HFFc6 (cell line): ENCODE measurements around the gene FARP1. TPM values are rescaled to one million over a fixed set of nuclear protein-coding genes. Genes with fewer than 3 reads are reported as not detected.

ENCODE experiments used
- DNase-seq: peaks from one replicate; pipeline ENCODE4 v3.0.0-alpha.2; 2018
- H3K27ac Mint-ChIP-seq: 2 replicates; pipeline ENCODE4 v1.8.0; 2020; ENCODE audit warnings: mild to moderate bottlenecking, mixed read lengths
- H3K27me3 Mint-ChIP-seq: 2 replicates; pipeline ENCODE4 v1.8.0; 2021; ENCODE audit warnings: mild to moderate bottlenecking, moderate library complexity, mixed read lengths; ENCODE audit not compliant: insufficient read depth
- H3K36me3 Mint-ChIP-seq: 2 replicates; pipeline ENCODE4 v1.8.0; 2021; ENCODE audit warnings: low read depth, mixed read lengths
- H3K4me1 Mint-ChIP-seq: 2 replicates; pipeline ENCODE4 v1.8.0; 2020; ENCODE audit warnings: low read depth, mixed read lengths
- H3K4me3 Mint-ChIP-seq: 2 replicates; pipeline ENCODE4 v1.8.0; 2020; ENCODE audit warnings: mild to moderate bottlenecking, moderate library complexity, mixed read lengths
- H3K9me3 Mint-ChIP-seq: 2 replicates; pipeline ENCODE4 v1.8.0; 2020; ENCODE audit warnings: mild to moderate bottlenecking, mixed read lengths
- total RNA-seq, 6 experiments: library from RNA; stranded (reverse); fragmentation: NEBNext Ultra II Directional; extraction: Animal tissue kit (Norgen Biotek cat#: 25700); gene quantifications; 2 replicates in 1 of 6; 3 replicates in 5 of 6; pipeline ENCODE4 v1.2.3, GENCODE V29; 2021
- TF ChIP-seq, protein P1 (sequence below): fragments of 200-600 bp; sonication (generic); IDR thresholded peaks from 2 replicates; pipeline ENCODE4 v1.5.0; 2021; ENCODE audit warnings: antibody characterized with exemption, mild to moderate bottlenecking

FARP1 gene
- total RNA-seq, 6 experiments from 2014 or later, result 140 to 181 (median 150) TPM

DNA sequence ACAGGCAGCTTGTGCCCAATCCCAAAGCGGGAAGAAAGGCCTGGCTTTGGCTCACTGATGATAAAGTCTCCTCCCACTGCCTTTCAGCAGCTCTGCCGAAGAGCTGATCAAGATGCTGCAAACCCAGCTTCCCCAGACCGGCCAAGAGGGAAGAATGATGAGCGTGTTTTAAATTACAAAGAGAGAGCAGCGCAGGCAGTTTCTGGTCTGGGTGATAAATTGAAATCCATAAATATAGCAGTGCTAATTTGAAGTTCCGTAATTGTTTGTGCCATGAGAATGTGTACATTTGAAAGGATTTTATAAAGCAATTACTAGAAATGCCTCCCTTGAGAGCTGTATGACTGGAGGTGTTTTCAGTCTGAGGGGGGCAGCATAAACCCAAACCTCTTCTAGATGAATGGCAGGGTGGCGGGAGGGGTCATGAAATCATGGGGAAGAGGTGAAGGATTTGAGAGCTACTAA lies 262.2 kb downstream of the FARP1 start:
- TF ChIP-seq, protein P1, sequence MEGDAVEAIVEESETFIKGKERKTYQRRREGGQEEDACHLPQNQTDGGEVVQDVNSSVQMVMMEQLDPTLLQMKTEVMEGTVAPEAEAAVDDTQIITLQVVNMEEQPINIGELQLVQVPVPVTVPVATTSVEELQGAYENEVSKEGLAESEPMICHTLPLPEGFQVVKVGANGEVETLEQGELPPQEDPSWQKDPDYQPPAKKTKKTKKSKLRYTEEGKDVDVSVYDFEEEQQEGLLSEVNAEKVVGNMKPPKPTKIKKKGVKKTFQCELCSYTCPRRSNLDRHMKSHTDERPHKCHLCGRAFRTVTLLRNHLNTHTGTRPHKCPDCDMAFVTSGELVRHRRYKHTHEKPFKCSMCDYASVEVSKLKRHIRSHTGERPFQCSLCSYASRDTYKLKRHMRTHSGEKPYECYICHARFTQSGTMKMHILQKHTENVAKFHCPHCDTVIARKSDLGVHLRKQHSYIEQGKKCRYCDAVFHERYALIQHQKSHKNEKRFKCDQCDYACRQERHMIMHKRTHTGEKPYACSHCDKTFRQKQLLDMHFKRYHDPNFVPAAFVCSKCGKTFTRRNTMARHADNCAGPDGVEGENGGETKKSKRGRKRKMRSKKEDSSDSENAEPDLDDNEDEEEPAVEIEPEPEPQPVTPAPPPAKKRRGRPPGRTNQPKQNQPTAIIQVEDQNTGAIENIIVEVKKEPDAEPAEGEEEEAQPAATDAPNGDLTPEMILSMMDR, result no peak
- no peak for DNase-seq
- Mint-ChIP-seq H3K4me1 (peaks cover 26% of the 10 kb centered on the region), H3K9me3 (no peaks in the 10 kb centered on the region), H3K27ac (no peak overlapping the region), H3K27me3 (peaks cover 5% of the 10 kb centered on the region; the same call in 1 of the 2 replicates), H3K36me3 (peaks cover 24% of the 10 kb centered on the region), H3K4me3 (no peak overlapping the region)

DNA sequence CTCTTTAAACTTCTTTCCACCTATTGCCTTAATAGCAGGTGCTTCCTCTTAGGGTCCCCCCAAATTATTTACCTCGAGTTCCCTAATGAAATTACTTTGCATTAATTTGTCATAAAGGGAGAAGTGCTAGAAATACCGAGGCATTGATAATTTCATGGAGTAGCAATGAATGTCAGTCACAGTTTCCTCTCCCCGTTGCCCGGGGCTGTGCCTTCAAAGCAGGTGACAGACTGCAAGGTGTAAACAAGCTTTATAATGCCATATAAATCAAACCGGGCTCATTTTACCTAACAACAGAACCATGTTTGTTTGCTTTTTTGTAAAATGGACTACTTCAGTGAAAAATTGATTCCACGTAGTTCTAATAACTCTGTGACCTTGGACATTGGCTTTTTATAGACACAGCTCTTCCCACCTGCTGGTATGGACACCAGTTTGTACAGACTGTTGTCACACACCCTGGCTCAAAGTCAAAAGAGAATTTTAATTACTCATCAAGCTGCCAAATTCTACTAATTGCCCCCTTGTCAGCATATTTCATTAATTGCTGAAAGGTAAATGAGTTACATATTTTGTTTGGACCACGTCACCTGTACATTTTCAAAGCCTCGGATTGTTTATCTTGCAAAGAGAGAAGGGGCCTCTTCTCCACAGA lies 262.9 kb downstream of the FARP1 start:
- TF ChIP-seq, protein P1, result no peak
- Mint-ChIP-seq H3K4me1 (peaks cover 19% of the 10 kb centered on the region), H3K27me3 (peaks cover 5% of the 10 kb centered on the region; the same call in 1 of the 2 replicates), H3K4me3 (no peak overlapping the region), H3K27ac (no peak overlapping the region), H3K9me3 (no peaks in the 10 kb centered on the region), H3K36me3 (peaks cover 24% of the 10 kb centered on the region)
- DNase-seq, result no peak

DNA sequence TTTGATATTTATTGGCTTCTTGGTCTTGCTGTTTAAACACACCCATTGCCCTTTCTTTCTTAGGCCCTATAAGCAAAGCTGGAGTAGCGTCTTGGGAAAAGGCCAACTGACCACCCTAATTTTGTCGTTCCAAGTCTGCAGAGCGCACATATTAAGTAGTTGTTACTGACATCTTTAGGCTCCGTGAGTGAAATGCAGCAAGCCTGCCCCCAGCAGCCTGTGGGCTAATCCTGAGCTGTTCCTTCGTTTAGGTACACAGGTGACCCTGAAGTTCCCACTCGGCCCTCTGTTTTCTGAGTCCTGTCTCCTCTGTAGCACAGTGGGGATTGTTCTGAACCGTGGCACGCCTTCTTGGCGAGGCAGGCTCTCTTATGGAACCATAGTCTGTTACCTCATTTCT lies 263.5 kb downstream of the FARP1 start:
- Mint-ChIP-seq H3K36me3 (peaks cover 21% of the 10 kb centered on the region), H3K4me1 (peaks cover 14% of the 10 kb centered on the region), H3K4me3 (no peak overlapping the region), H3K27ac (no peak overlapping the region), H3K27me3 (peaks cover 5% of the 10 kb centered on the region; the same call in 1 of the 2 replicates), H3K9me3 (no peaks in the 10 kb centered on the region)
- TF ChIP-seq, protein P1, result no peak
- DNase-seq, result no peak

DNA sequence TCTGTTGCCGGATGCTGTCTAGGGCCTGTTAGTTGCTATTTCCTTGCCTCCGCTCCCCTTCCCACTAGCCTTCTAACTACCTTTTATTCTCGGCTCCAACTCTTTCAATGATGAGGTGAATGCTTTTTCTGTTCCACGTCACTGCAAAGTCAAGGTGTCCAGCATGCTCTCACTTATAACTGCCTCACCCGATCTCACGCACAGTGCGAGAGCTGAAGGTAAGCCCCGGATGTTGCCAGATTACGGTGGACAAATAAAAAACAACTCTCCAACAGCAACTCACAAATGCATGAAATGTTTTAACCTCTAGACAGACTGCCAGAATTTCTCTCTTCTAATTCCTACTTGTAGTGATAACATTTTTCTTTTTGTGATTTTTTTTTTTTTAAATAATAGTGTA lies 264.1 kb downstream of the FARP1 start:
- peaks cover 10% of the 10 kb centered on the region for H3K4me1 Mint-ChIP-seq
- H3K36me3 Mint-ChIP-seq, result peaks cover 23% of the 10 kb centered on the region
- H3K4me3 Mint-ChIP-seq, result no peak overlapping the region
- no peak overlapping the region for H3K27ac Mint-ChIP-seq
- no peak for DNase-seq
- TF ChIP-seq, protein P1, result no peak
- H3K27me3 Mint-ChIP-seq, result peaks cover 5% of the 10 kb centered on the region; the same call in 1 of the 2 replicates
- no peaks in the 10 kb centered on the region for H3K9me3 Mint-ChIP-seq

DNA sequence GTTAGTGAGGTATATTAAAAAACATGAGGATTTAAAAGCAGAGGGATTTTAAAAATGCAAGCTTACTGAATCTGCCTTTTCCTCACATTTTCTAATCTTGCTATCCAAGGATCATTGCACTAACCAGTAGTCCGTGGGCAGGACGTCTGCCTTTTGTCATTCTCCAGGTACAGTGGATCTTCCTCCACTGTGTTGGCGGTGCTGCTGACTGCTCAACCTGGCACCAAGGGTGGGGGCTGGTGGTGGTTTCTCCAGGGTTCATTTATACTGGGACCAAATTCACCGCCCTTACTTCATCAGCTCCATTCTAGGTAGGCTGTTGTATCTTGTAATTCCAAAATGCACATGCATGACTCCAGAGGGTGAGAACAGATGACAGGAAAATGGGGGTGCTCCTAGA lies 264.7 kb downstream of the FARP1 start:
- peaks cover 28% of the 10 kb centered on the region for H3K36me3 Mint-ChIP-seq
- H3K4me1 Mint-ChIP-seq, result peaks cover 6% of the 10 kb centered on the region; the same call in 1 of the 2 replicates
- no peak overlapping the region for H3K27ac Mint-ChIP-seq
- H3K9me3 Mint-ChIP-seq, result no peaks in the 10 kb centered on the region
- peaks cover 5% of the 10 kb centered on the region; the same call in 1 of the 2 replicates for H3K27me3 Mint-ChIP-seq
- no peak overlapping the region for H3K4me3 Mint-ChIP-seq
- no peak for DNase-seq
- TF ChIP-seq, protein P1, result no peak
